ENCODE results near the gene ERN2. TPM values are rescaled to one million over a fixed set of nuclear protein-coding genes. Genes with fewer than 3 reads are reported as not detected.

ERN2 gene
- total RNA-seq, 2 donors from 2014 or later: 121 to 191 TPM

- peak; percentile 90 for DNase-seq
- TF ChIP-seq CTCF (IDR thresholded peaks at IDR 0.05): no peak
- intact Hi-C loops (cut with DNase I): no loop called here
- Histone ChIP-seq H3K4me3 (no peak overlapping the region), H3K4me1 (no peaks in the 10 kb centered on the region), H3K27ac (peak overlapping the region; percentile 75), H3K27me3 (no peaks in the 10 kb centered on the region), H3K9me3 (no peaks in the 10 kb centered on the region), H3K9ac (ENCODE audit: low read depth in 2 of 2, low read length in 2 of 2) (peak overlapping the region; percentile 4 to 70), H3K36me3 (no peaks in the 10 kb centered on the region)
Measured at GRCh38 chr16:23699100-23699499, 13.9 kb downstream of the ERN2 start.

- intact Hi-C loops (cut with DNase I): no loop called here
- no peaks in the 10 kb centered on the region for H3K9me3 ChIP-seq
- H3K27me3 ChIP-seq: no peaks in the 10 kb centered on the region
- no peak overlapping the region for H3K9ac ChIP-seq (ENCODE audit: low read depth in 2 of 2, low read length in 2 of 2)
- no peak overlapping the region for H3K4me3 ChIP-seq
- TF ChIP-seq CTCF (IDR thresholded peaks at IDR 0.05): no peak
- H3K36me3 ChIP-seq: peaks cover under 1% of the 10 kb centered on the region
- no peaks in the 10 kb centered on the region for H3K4me1 ChIP-seq
- no peak overlapping the region for H3K27ac ChIP-seq
- no peak for DNase-seq
Measured at GRCh38 chr16:23695756-23696155, 17.3 kb downstream of the ERN2 start.

GRCh38 chr16:23694644-23695373, 18.2 kb downstream of the ERN2 start:
- Histone ChIP-seq H3K4me1 (no peaks in the 10 kb centered on the region), H3K4me3 (no peak overlapping the region), H3K9me3 (no peaks in the 10 kb centered on the region), H3K36me3 (peaks cover 6% of the 10 kb centered on the region), H3K9ac (ENCODE audit: low read depth in 2 of 2, low read length in 2 of 2) (no peak overlapping the region), H3K27me3 (no peaks in the 10 kb centered on the region), H3K27ac (no peak overlapping the region)
- no peak for TF ChIP-seq CTCF (IDR thresholded peaks at IDR 0.05)
- intact Hi-C loops (cut with DNase I): no loop called here
- no peak for DNase-seq

- H3K27me3 ChIP-seq: no peaks in the 10 kb centered on the region
- TF ChIP-seq CTCF (IDR thresholded peaks at IDR 0.05): no peak
- peaks cover 6% of the 10 kb centered on the region for H3K36me3 ChIP-seq
- intact Hi-C loops (cut with DNase I): no loop called here
- no peak overlapping the region for H3K9ac ChIP-seq (ENCODE audit: low read depth in 2 of 2, low read length in 2 of 2)
- H3K9me3 ChIP-seq: no peaks in the 10 kb centered on the region
- H3K4me1 ChIP-seq: no peaks in the 10 kb centered on the region
- no peak overlapping the region for H3K4me3 ChIP-seq
- DNase-seq: no peak
- H3K27ac ChIP-seq: no peak overlapping the region
Measured at GRCh38 chr16:23694265-23694643, 18.8 kb downstream of the ERN2 start.

- H3K4me3 ChIP-seq: no peak overlapping the region
- peaks cover 6% of the 10 kb centered on the region for H3K36me3 ChIP-seq
- no peak overlapping the region for H3K9ac ChIP-seq (ENCODE audit: low read depth in 2 of 2, low read length in 2 of 2)
- no peak for DNase-seq
- H3K27me3 ChIP-seq: no peaks in the 10 kb centered on the region
- no peaks in the 10 kb centered on the region for H3K9me3 ChIP-seq
- H3K27ac ChIP-seq: no peak overlapping the region
- intact Hi-C loops (cut with DNase I): no loop called here
- no peaks in the 10 kb centered on the region for H3K4me1 ChIP-seq
- TF ChIP-seq CTCF (IDR thresholded peaks at IDR 0.05): no peak
Measured at GRCh38 chr16:23692190-23692837, 20.7 kb downstream of the ERN2 start.
